Neuronal stem cell (in vitro differentiated cells): Measurements from ENCODE around the gene MAD1L1.

Experiments
- DNase-seq: peaks from one replicate; pipeline ENCODE4 v3.0.0-alpha.2; 2013; ENCODE audit warnings: low spot score
- H2AFZ ChIP-seq: one replicate; pipeline ENCODE4 v1.6.1; 2013; ENCODE audit warnings: mild to moderate bottlenecking, low read length, inconsistent platforms
- H2AK5ac ChIP-seq: 2 replicates; pipeline ENCODE4 v1.6.1; 2013; ENCODE audit warnings: low read depth, mild to moderate bottlenecking, inconsistent platforms, low read length, moderate library complexity, mixed read lengths
- H2BK120ac ChIP-seq: 2 replicates; pipeline ENCODE4 v1.6.1; 2013; ENCODE audit warnings: low read depth, mild to moderate bottlenecking, inconsistent platforms, low read length, moderate library complexity, mixed read lengths
- H2BK12ac ChIP-seq: one replicate; pipeline ENCODE4 v1.6.1; 2013; ENCODE audit warnings: low read length, inconsistent platforms
- H2BK15ac ChIP-seq: 2 replicates; pipeline ENCODE4 v1.6.1; 2013; ENCODE audit warnings: mild to moderate bottlenecking, low read length, inconsistent platforms, mixed read lengths
- H2BK5ac ChIP-seq: one replicate; pipeline ENCODE4 v1.6.1; 2013; ENCODE audit warnings: inconsistent platforms, mild to moderate bottlenecking, low read length, moderate library complexity
- H3K14ac ChIP-seq: one replicate; pipeline ENCODE4 v1.6.1; 2013; ENCODE audit warnings: low read length, inconsistent platforms
- H3K18ac ChIP-seq: 2 replicates; pipeline ENCODE4 v1.6.1; 2013; ENCODE audit warnings: low read length, inconsistent platforms
- H3K23ac ChIP-seq: 2 replicates; pipeline ENCODE4 v1.6.1; 2013; ENCODE audit warnings: low read depth, mild to moderate bottlenecking, mixed read lengths, low read length, inconsistent platforms; ENCODE audit not compliant: poor library complexity
- H3K27ac ChIP-seq: replicated peaks from 3 replicates; pipeline ENCODE4 v1.5.1; 2013; ENCODE audit warnings: low read length, inconsistent platforms
- H3K27me3 ChIP-seq, 3 experiments: 2 replicates each; pipeline ENCODE4 v1.6.1; 2013; ENCODE audit warnings: low read length in 3 of 3, mild to moderate bottlenecking in 2 of 3, inconsistent platforms in 1 of 3, low read depth in 1 of 3, mixed read lengths in 1 of 3, moderate library complexity in 1 of 3; ENCODE audit not compliant: control insufficient read depth in 3 of 3, insufficient read depth in 3 of 3
- H3K36me3 ChIP-seq, 2 donors: replicated peaks in 1 of 2; 2 replicates each; pipeline ENCODE4 v1.6.1; 2013; ENCODE audit warnings: low read length in 2 of 2; ENCODE audit not compliant: control insufficient read depth in 2 of 2, insufficient read depth in 2 of 2
- H3K4ac ChIP-seq: 2 replicates; pipeline ENCODE4 v1.6.1; 2013; ENCODE audit warnings: inconsistent platforms, mild to moderate bottlenecking, low read length, moderate library complexity
- H3K4me1 ChIP-seq, 2 donors: 1 replicate in 1 of 2; 2 replicates in 1 of 2; pipeline ENCODE4 v1.6.1; 2013; ENCODE audit warnings: low read length in 2 of 2, low read depth in 1 of 2; ENCODE audit not compliant: control insufficient read depth in 2 of 2, insufficient read depth in 1 of 2
- H3K4me2 ChIP-seq: one replicate; pipeline ENCODE4 v1.6.1; 2013; ENCODE audit warnings: mild to moderate bottlenecking, low read length, inconsistent platforms; ENCODE audit not compliant: insufficient read depth, poor library complexity, severe bottlenecking
- H3K4me3 ChIP-seq, 2 donors: 2 replicates each; pipeline ENCODE4 v1.5.1; 2013; ENCODE audit warnings: low read length in 2 of 2, mild to moderate bottlenecking in 2 of 2, inconsistent platforms in 1 of 2, moderate library complexity in 1 of 2
- H3K79me1 ChIP-seq: one replicate; pipeline ENCODE4 v1.6.1; 2013; ENCODE audit warnings: low read depth, mild to moderate bottlenecking, inconsistent platforms, low read length, moderate library complexity
- H3K9ac ChIP-seq: one replicate; pipeline ENCODE4 v1.6.1; 2013; ENCODE audit warnings: mild to moderate bottlenecking, low read depth, low read length, inconsistent platforms; ENCODE audit not compliant: poor library complexity
- H3K9me3 ChIP-seq, 2 donors: replicated peaks in 1 of 2; 2 replicates each; pipeline versions ENCODE3 to v1.6.1; 2013; ENCODE audit warnings: low read length in 2 of 2, mild to moderate bottlenecking in 2 of 2, inconsistent platforms in 1 of 2, low read depth in 1 of 2, mixed read lengths in 1 of 2, moderate library complexity in 1 of 2; ENCODE audit not compliant: control insufficient read depth in 2 of 2, insufficient read depth in 1 of 2
- H4K8ac ChIP-seq: one replicate; pipeline ENCODE4 v1.6.1; 2013; ENCODE audit warnings: low read depth, mild to moderate bottlenecking, inconsistent platforms, low read length, moderate library complexity
- H4K91ac ChIP-seq: one replicate; pipeline ENCODE4 v1.6.1; 2013; ENCODE audit warnings: low read length, low read depth, mild to moderate bottlenecking, inconsistent platforms; ENCODE audit not compliant: poor library complexity
- WGBS, 2 donors: extraction: QIAGEN DNeasy Blood & Tissue Kit; methylation state at CpG; one replicate each; pipeline ENCODE4 v1.1.7; 2013; ENCODE audit warnings: missing lambda C conversion rate in 2 of 2, mixed read lengths in 1 of 2; ENCODE audit not compliant: insufficient read length in 2 of 2, insufficient replicate concordance in 1 of 2; ENCODE audit errors: extremely low coverage in 2 of 2; 5-methylcytosine and 5-hydroxymethylcytosine counted together

The MAD1L1 gene

GRCh38 chr7:1936531-1937251 lies 296.1 kb downstream of the MAD1L1 start:
- Histone ChIP-seq H2AK5ac (peak overlapping the region; percentile 35), H3K4me3 (no peak overlapping the region), H3K27ac (no peak overlapping the region), H3K14ac (peak overlapping the region; percentile 77), H4K91ac (no peak overlapping the region), H4K8ac (peak overlapping the region; percentile 4), H3K36me3 (peaks cover 4 to 8% of the 10 kb centered on the region in 2 donors), H2BK120ac (no peak overlapping the region), H3K4ac (no peak overlapping the region), H3K4me1 (peaks cover 3% of the 10 kb centered on the region in 2 donors), H2AFZ (no peak overlapping the region), H3K27me3 (no peaks in the 10 kb centered on the region), H3K79me1 (peaks cover 18% of the 10 kb centered on the region), H2BK15ac (no peak overlapping the region), H2BK12ac (no peak overlapping the region), H3K4me2 (no peak overlapping the region), H3K9me3 (peaks cover 13% of the 10 kb centered on the region in 2 donors), H3K23ac (peak overlapping the region; percentile 43), H3K9ac (no peak overlapping the region), H2BK5ac (peak overlapping the region; percentile 35), H3K18ac (no peak overlapping the region)
- no peak for DNase-seq
- WGBS, 2 donors: no CpG with 5 or more reads among the region's 29 CpGs

DNA sequence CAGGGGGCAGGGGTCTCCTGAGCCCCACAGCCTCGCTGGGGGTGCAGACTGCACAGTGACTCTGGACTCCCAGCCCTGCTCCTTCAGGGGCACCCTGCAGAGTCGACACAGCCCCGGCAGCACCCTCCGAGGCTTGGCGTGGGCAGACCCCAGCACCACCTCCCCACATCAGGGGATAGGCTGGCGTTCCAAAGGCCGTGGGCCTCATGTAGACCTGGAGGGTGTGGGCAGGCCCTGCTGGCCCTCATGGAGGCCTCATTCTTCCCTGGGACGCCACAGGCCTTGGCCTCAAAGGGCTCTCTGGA lies 296.8 kb downstream of the MAD1L1 start:
- no peak for DNase-seq
- H3K27me3 ChIP-seq: no peaks in the 10 kb centered on the region
- peaks cover 13% of the 10 kb centered on the region in 2 donors for H3K9me3 ChIP-seq
- no peak overlapping the region for H2BK120ac ChIP-seq
- no peak overlapping the region for H2AFZ ChIP-seq
- no peak overlapping the region for H3K4me2 ChIP-seq
- H4K91ac ChIP-seq: no peak overlapping the region
- H3K36me3 ChIP-seq: peaks cover 4 to 8% of the 10 kb centered on the region in 2 donors
- H3K18ac ChIP-seq: no peak overlapping the region
- peaks cover 3% of the 10 kb centered on the region in 2 donors for H3K4me1 ChIP-seq
- H2BK12ac ChIP-seq: no peak overlapping the region
- H3K9ac ChIP-seq: no peak overlapping the region
- H2AK5ac ChIP-seq: peak overlapping the region; percentile 35
- peaks cover 18% of the 10 kb centered on the region for H3K79me1 ChIP-seq
- no peak overlapping the region for H3K14ac ChIP-seq
- no peak overlapping the region for H3K27ac ChIP-seq
- H4K8ac ChIP-seq: no peak overlapping the region
- no peak overlapping the region for H3K4ac ChIP-seq
- peak overlapping the region; percentile 39 for H2BK5ac ChIP-seq
- WGBS, 2 donors: no CpG with 5 or more reads among the region's 8 CpGs
- no peak overlapping the region for H3K23ac ChIP-seq
- H2BK15ac ChIP-seq: no peak overlapping the region
- no peak overlapping the region for H3K4me3 ChIP-seq

DNA sequence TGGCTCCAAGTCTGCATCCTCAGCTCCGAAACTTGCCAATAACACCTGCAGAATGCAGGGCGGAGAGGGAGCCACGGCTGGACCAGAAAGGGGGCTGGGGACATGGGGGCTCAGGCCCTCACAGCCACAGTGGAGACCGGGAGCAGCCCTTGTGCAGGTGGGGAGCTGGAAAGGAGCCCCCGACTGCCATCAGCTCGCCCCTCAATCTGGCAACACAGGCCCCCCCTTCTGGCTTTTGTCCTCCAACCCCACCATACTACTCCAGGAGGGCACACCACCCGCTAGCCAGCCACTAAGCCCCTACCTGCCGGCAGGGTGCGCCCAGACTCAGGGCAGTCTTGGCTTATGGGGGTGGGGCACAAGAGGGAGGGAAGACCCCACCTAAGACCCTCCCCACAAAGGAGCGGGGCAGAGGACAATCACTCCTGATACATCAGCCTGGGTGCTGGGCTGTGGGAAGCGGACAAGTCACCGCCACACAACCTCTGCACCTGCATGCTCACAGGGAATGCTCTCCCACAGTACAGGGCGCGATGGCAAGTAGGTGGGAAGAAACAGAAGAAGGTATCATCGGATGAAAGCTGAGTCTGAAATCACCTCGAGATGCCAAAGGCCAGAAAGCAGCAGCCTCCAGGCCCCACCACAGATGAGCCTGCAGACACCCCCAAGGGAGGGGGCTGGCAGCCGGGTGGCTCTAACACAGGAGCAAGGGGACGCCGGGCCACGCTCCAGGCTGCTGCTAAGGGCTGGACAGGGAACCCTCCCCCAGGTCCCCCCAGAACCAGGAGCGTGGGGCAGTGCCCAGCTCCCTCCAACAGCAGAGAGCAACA lies 297.4 kb downstream of the MAD1L1 start:
- Histone ChIP-seq H3K4me3 (no peak overlapping the region), H3K4me2 (no peak overlapping the region), H2AK5ac (peak overlapping the region; percentile 46), H3K4me1 (no peaks in the 10 kb centered on the region), H2BK5ac (peak overlapping the region; percentile 39), H3K14ac (peak overlapping the region; percentile 71), H3K27me3 (no peaks in the 10 kb centered on the region), H3K36me3 (peaks cover 4 to 8% of the 10 kb centered on the region in 2 donors), H3K23ac (no peak overlapping the region), H3K9me3 (peaks cover 13 to 16% of the 10 kb centered on the region in 2 donors), H4K8ac (no peak overlapping the region), H2BK15ac (no peak overlapping the region), H3K27ac (no peak overlapping the region), H3K4ac (no peak overlapping the region), H3K9ac (no peak overlapping the region), H3K79me1 (peaks cover 18% of the 10 kb centered on the region), H3K18ac (peak overlapping the region; percentile 48), H2BK120ac (peak overlapping the region; percentile 26), H2AFZ (no peak overlapping the region), H2BK12ac (no peak overlapping the region), H4K91ac (no peak overlapping the region)
- WGBS, 2 donors: no CpG with 5 or more reads among the region's 21 CpGs
- DNase-seq: no peak

GRCh38 chr7:1934756-1935155 lies 298.0 kb downstream of the MAD1L1 start:
- DNase-seq: no peak
- no CpG with 5 or more reads among the region's 22 CpGs for WGBS, 2 donors
- Histone ChIP-seq H2AFZ (no peak overlapping the region), H3K4me1 (no peaks in the 10 kb centered on the region), H2BK15ac (no peak overlapping the region), H3K18ac (no peak overlapping the region), H3K9ac (no peak overlapping the region), H3K27ac (no peak overlapping the region), H3K27me3 (no peaks in the 10 kb centered on the region), H2BK5ac (no peak overlapping the region), H3K23ac (no peak overlapping the region), H4K8ac (no peak overlapping the region), H3K36me3 (peaks cover 4 to 8% of the 10 kb centered on the region in 2 donors), H2BK120ac (peak overlapping the region; percentile 26), H4K91ac (no peak overlapping the region), H2BK12ac (no peak overlapping the region), H3K4me3 (no peak overlapping the region), H2AK5ac (no peak overlapping the region), H3K4me2 (no peak overlapping the region), H3K79me1 (peaks cover 18% of the 10 kb centered on the region), H3K4ac (no peak overlapping the region), H3K14ac (no peak overlapping the region), H3K9me3 (peaks cover 13 to 16% of the 10 kb centered on the region in 2 donors)
